Ectodermal cell (in vitro differentiated cells): ENCODE measurements around the gene PBX3.

Experiments used
- H3K27ac ChIP-seq: 2 replicates; pipeline ENCODE4 v1.7.0; 2013; ENCODE audit warnings: mild to moderate bottlenecking, low read depth, low read length; ENCODE audit not compliant: insufficient read depth, poor library complexity, severe bottlenecking
- H3K27me3 ChIP-seq: 2 replicates; pipeline ENCODE4 v1.7.0; 2013; ENCODE audit warnings: mild to moderate bottlenecking, low read length; ENCODE audit not compliant: insufficient read depth, control insufficient read depth, poor library complexity, severe bottlenecking
- H3K36me3 ChIP-seq: one replicate; pipeline ENCODE4 v1.7.0; 2013; ENCODE audit warnings: low read length; ENCODE audit not compliant: control insufficient read depth, insufficient read depth
- H3K4me1 ChIP-seq: one replicate; pipeline ENCODE4 v1.7.0; 2013; ENCODE audit warnings: low read length; ENCODE audit not compliant: control insufficient read depth, insufficient read depth
- H3K4me3 ChIP-seq: 2 replicates; pipeline ENCODE4 v1.7.0; 2013; ENCODE audit warnings: low read depth, low read length, control low read depth; ENCODE audit not compliant: insufficient read depth
- H3K9me3 ChIP-seq: 2 replicates; pipeline ENCODE4 v1.7.0; 2013; ENCODE audit warnings: mild to moderate bottlenecking, low read length, moderate library complexity; ENCODE audit not compliant: control insufficient read depth
- WGBS, 2 experiments: methylation state at CpG; one replicate each; pipeline ENCODE4 v1.1.7; 2013; ENCODE audit warnings: missing lambda C conversion rate in 2 of 2; 5-methylcytosine and 5-hydroxymethylcytosine counted together

Gene PBX3

GRCh38 chr9:125758986-125759763, 12.0 kb downstream of the PBX3 start:
- 33 to 38% methylated on average over 5 to 6 of the region's 6 CpGs for WGBS, 2 experiments
- H3K27me3 ChIP-seq: no peaks in the 10 kb centered on the region
- H3K4me3 ChIP-seq: peak overlapping the region; percentile 20
- H3K36me3 ChIP-seq: peaks cover 4% of the 10 kb centered on the region
- no peaks in the 10 kb centered on the region for H3K9me3 ChIP-seq
- peaks cover 85% of the 10 kb centered on the region for H3K4me1 ChIP-seq
- peak overlapping the region; percentile 80 for H3K27ac ChIP-seq

GRCh38 chr9:125759764-125760129, 12.6 kb downstream of the PBX3 start:
- H3K9me3 ChIP-seq: no peaks in the 10 kb centered on the region
- peaks cover 4% of the 10 kb centered on the region for H3K36me3 ChIP-seq
- no peaks in the 10 kb centered on the region for H3K27me3 ChIP-seq
- H3K27ac ChIP-seq: peak overlapping the region; percentile 80
- peak overlapping the region; percentile 20 for H3K4me3 ChIP-seq
- WGBS, 2 experiments: 13 to 16% methylated on average over 7 of the region's 7 CpGs
- peaks cover 81% of the 10 kb centered on the region for H3K4me1 ChIP-seq

GRCh38 chr9:125760537-125760936, 13.4 kb downstream of the PBX3 start:
- Histone ChIP-seq H3K4me3 (no peak overlapping the region), H3K27ac (no peak overlapping the region)
- WGBS, 2 experiments: 90% methylated on average over 1 of the region's 1 CpG; no CpG with 5 or more reads in 1 of the 2 experiments

GRCh38 chr9:125761676-125762450, 14.7 kb downstream of the PBX3 start:
- Histone ChIP-seq H3K27ac (no peak overlapping the region), H3K36me3 (no peaks in the 10 kb centered on the region), H3K9me3 (no peaks in the 10 kb centered on the region), H3K27me3 (no peaks in the 10 kb centered on the region), H3K4me3 (no peak overlapping the region), H3K4me1 (peaks cover 63% of the 10 kb centered on the region)
- WGBS, 2 experiments: 75 to 78% methylated on average over 2 of the region's 2 CpGs

More at GRCh38 chr9:125760537-125760936, 13.4 kb downstream of the PBX3 start:
- Histone ChIP-seq H3K4me1 (peaks cover 73% of the 10 kb centered on the region), H3K36me3 (peaks cover 4% of the 10 kb centered on the region), H3K27me3 (no peaks in the 10 kb centered on the region), H3K9me3 (no peaks in the 10 kb centered on the region)

- Histone ChIP-seq H3K27me3 (no peaks in the 10 kb centered on the region), H3K4me3 (no peak overlapping the region), H3K4me1 (peaks cover 54% of the 10 kb centered on the region), H3K9me3 (no peaks in the 10 kb centered on the region), H3K36me3 (no peaks in the 10 kb centered on the region), H3K27ac (no peak overlapping the region)
- 64 to 66% methylated on average over 7 of the region's 7 CpGs for WGBS, 2 experiments
These were observed 16.2 kb downstream of the PBX3 start for GRCh38 chr9:125763394-125763801.

- H3K36me3 ChIP-seq: no peaks in the 10 kb centered on the region
- no peaks in the 10 kb centered on the region for H3K9me3 ChIP-seq
- H3K27ac ChIP-seq: no peak overlapping the region
- peaks cover 46% of the 10 kb centered on the region for H3K4me1 ChIP-seq
- no peaks in the 10 kb centered on the region for H3K27me3 ChIP-seq
- no peak overlapping the region for H3K4me3 ChIP-seq
- 87 to 93% methylated on average over 3 of the region's 3 CpGs for whole genome bisulfite sequencing, 2 experiments
These were observed 17.0 kb downstream of the PBX3 start for GRCh38 chr9:125764198-125764597.

GRCh38 chr9:125766468-125767221, 19.5 kb downstream of the PBX3 start:
- 94 to 96% methylated on average over 2 of the region's 2 CpGs for WGBS, 2 experiments

GRCh38 chr9:125767349-125767748, 20.2 kb downstream of the PBX3 start:
- Histone ChIP-seq H3K36me3 (no peaks in the 10 kb centered on the region), H3K9me3 (no peaks in the 10 kb centered on the region), H3K27ac (no peak overlapping the region), H3K4me1 (peaks cover 18% of the 10 kb centered on the region), H3K4me3 (no peak overlapping the region), H3K27me3 (no peaks in the 10 kb centered on the region)

More at GRCh38 chr9:125766468-125767221, 19.5 kb downstream of the PBX3 start:
- Histone ChIP-seq H3K27ac (no peak overlapping the region), H3K4me3 (no peak overlapping the region), H3K36me3 (no peaks in the 10 kb centered on the region), H3K27me3 (no peaks in the 10 kb centered on the region), H3K9me3 (no peaks in the 10 kb centered on the region), H3K4me1 (peaks cover 25% of the 10 kb centered on the region)

GRCh38 chr9:125768803-125769202, 21.6 kb downstream of the PBX3 start:
- WGBS, 2 experiments: 89 to 100% methylated on average over 1 of the region's 1 CpG
- Histone ChIP-seq H3K36me3 (no peaks in the 10 kb centered on the region), H3K9me3 (no peaks in the 10 kb centered on the region), H3K27me3 (no peaks in the 10 kb centered on the region), H3K4me3 (no peak overlapping the region), H3K27ac (no peak overlapping the region), H3K4me1 (peaks cover 5% of the 10 kb centered on the region)

- no peak overlapping the region for H3K27ac ChIP-seq
These were observed 23.9 kb downstream of the PBX3 start for GRCh38 chr9:125771037-125771436.

More at GRCh38 chr9:125771037-125771436, 23.9 kb downstream of the PBX3 start:
- Histone ChIP-seq H3K9me3 (no peaks in the 10 kb centered on the region), H3K27me3 (no peaks in the 10 kb centered on the region), H3K4me3 (no peak overlapping the region), H3K4me1 (no peaks in the 10 kb centered on the region), H3K36me3 (no peaks in the 10 kb centered on the region)
